ENCODE results near the gene UBE2K.
"Not testable (repeated sequence)": the region's sequence is repeated elsewhere in the genome, so short reads cannot be mapped to it uniquely, and the experiment has no call there.

Gene UBE2K

DNA sequence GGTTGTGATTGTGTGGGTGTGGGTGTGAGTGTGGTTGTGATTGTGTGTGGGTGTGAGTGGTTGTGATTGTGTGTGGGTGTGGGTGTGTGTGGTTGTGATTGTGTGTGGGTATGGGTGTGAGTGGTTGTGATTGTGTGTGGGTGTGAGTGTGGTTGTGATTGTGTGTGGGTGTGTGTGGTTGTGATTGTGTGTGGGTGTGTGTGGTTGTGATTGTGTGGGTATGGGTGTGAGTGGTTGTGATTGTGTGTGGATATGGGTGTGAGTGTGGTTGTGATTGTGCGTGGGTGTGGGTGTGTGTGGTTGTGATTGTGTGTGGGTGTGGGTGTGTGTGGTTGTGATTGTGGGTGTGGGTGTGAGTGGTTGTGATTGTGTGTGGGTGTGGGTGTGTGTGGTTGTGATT lies 115.1 kb downstream of the UBE2K start:
- H3K14ac ChIP-seq (ENCODE audit: low read length); H2BK120ac ChIP-seq (ENCODE audit: low read depth, low read length); H4K8ac ChIP-seq (ENCODE audit: low read depth, low read length); H4K91ac ChIP-seq (ENCODE audit: low read depth, low read length, poor library complexity); H2AK5ac ChIP-seq (ENCODE audit: low read depth, low read length); H2AFZ ChIP-seq (ENCODE audit: low read length); H3K9ac ChIP-seq (ENCODE audit: low read depth, low read length, poor library complexity); H3K9me3 ChIP-seq (replicated peaks in 1 of 2; ENCODE audit: control insufficient read depth in 2 of 2, insufficient read depth in 1 of 2, low read depth in 1 of 2, low read length in 2 of 2); H3K4ac ChIP-seq (ENCODE audit: low read length); H2BK15ac ChIP-seq (ENCODE audit: low read length); H3K27me3 ChIP-seq (ENCODE audit: control insufficient read depth in 3 of 3, insufficient read depth in 3 of 3, low read depth in 1 of 3, low read length in 3 of 3); H3K27ac ChIP-seq (replicated peaks; ENCODE audit: low read length); H3K36me3 ChIP-seq (replicated peaks in 1 of 2; ENCODE audit: control insufficient read depth in 2 of 2, insufficient read depth in 2 of 2, low read length in 2 of 2); H2BK5ac ChIP-seq (ENCODE audit: low read length); H3K4me3 ChIP-seq (ENCODE audit: low read length in 2 of 2); DNase-seq (ENCODE audit: low spot score); H3K4me2 ChIP-seq (ENCODE audit: insufficient read depth, low read length, poor library complexity, severe bottlenecking); H3K23ac ChIP-seq (ENCODE audit: low read depth, low read length, poor library complexity); H3K18ac ChIP-seq (ENCODE audit: low read length); H2BK12ac ChIP-seq (ENCODE audit: low read length); H3K79me1 ChIP-seq (ENCODE audit: low read depth, low read length); H3K4me1 ChIP-seq (ENCODE audit: control insufficient read depth in 2 of 2, insufficient read depth in 1 of 2, low read depth in 1 of 2, low read length in 2 of 2): not testable (repeated sequence)
- WGBS, 2 donors (ENCODE audit: extremely low coverage in 2 of 2, insufficient read length in 2 of 2, insufficient replicate concordance in 1 of 2): no CpG with 5 or more reads among the region's 1 CpG

GRCh38 chr4:39813761-39814160 lies 115.8 kb downstream of the UBE2K start:
- not testable (repeated sequence) for H3K18ac ChIP-seq (ENCODE audit: low read length); H3K4me2 ChIP-seq (ENCODE audit: insufficient read depth, low read length, poor library complexity, severe bottlenecking); H2BK120ac ChIP-seq (ENCODE audit: low read depth, low read length); H3K36me3 ChIP-seq (replicated peaks in 1 of 2; ENCODE audit: control insufficient read depth in 2 of 2, insufficient read depth in 2 of 2, low read length in 2 of 2); H4K8ac ChIP-seq (ENCODE audit: low read depth, low read length); H3K23ac ChIP-seq (ENCODE audit: low read depth, low read length, poor library complexity); H3K4me1 ChIP-seq (ENCODE audit: control insufficient read depth in 2 of 2, insufficient read depth in 1 of 2, low read depth in 1 of 2, low read length in 2 of 2); H3K79me1 ChIP-seq (ENCODE audit: low read depth, low read length); H3K14ac ChIP-seq (ENCODE audit: low read length); H3K4ac ChIP-seq (ENCODE audit: low read length); H2BK15ac ChIP-seq (ENCODE audit: low read length); H2BK12ac ChIP-seq (ENCODE audit: low read length); H2AK5ac ChIP-seq (ENCODE audit: low read depth, low read length); H3K9ac ChIP-seq (ENCODE audit: low read depth, low read length, poor library complexity); H2AFZ ChIP-seq (ENCODE audit: low read length); H3K27ac ChIP-seq (replicated peaks; ENCODE audit: low read length); H4K91ac ChIP-seq (ENCODE audit: low read depth, low read length, poor library complexity); DNase-seq (ENCODE audit: low spot score); H2BK5ac ChIP-seq (ENCODE audit: low read length); H3K4me3 ChIP-seq (ENCODE audit: low read length in 2 of 2); H3K27me3 ChIP-seq (ENCODE audit: control insufficient read depth in 3 of 3, insufficient read depth in 3 of 3, low read depth in 1 of 3, low read length in 3 of 3); H3K9me3 ChIP-seq (replicated peaks in 1 of 2; ENCODE audit: control insufficient read depth in 2 of 2, insufficient read depth in 1 of 2, low read depth in 1 of 2, low read length in 2 of 2)
- 100% methylated on average over 1 of the region's 2 CpGs; no CpG with 5 or more reads in 1 of the 2 donors for WGBS, 2 donors (ENCODE audit: extremely low coverage in 2 of 2, insufficient read length in 2 of 2, insufficient replicate concordance in 1 of 2)

- Histone ChIP-seq H3K23ac (ENCODE audit: low read depth, low read length, poor library complexity) (no peak overlapping the region), H2BK15ac (ENCODE audit: low read length) (no peak overlapping the region), H3K9ac (ENCODE audit: low read depth, low read length, poor library complexity) (no peak overlapping the region), H3K4me1 (ENCODE audit: control insufficient read depth in 2 of 2, insufficient read depth in 1 of 2, low read depth in 1 of 2, low read length in 2 of 2) (peaks cover 0 to 4% of the 10 kb centered on the region in 2 donors), H3K9me3 (replicated peaks in 1 of 2; ENCODE audit: control insufficient read depth in 2 of 2, insufficient read depth in 1 of 2, low read depth in 1 of 2, low read length in 2 of 2) (peaks cover 0 to 7% of the 10 kb centered on the region in 2 donors), H2AK5ac (ENCODE audit: low read depth, low read length) (no peak overlapping the region), H4K8ac (ENCODE audit: low read depth, low read length) (peak overlapping the region; percentile 0), H3K18ac (ENCODE audit: low read length) (peak overlapping the region; percentile 64), H2BK5ac (ENCODE audit: low read length) (no peak overlapping the region), H3K79me1 (ENCODE audit: low read depth, low read length) (peaks cover 3% of the 10 kb centered on the region), H3K36me3 (replicated peaks in 1 of 2; ENCODE audit: control insufficient read depth in 2 of 2, insufficient read depth in 2 of 2, low read length in 2 of 2) (no peaks in the 10 kb centered on the region), H3K4ac (ENCODE audit: low read length) (no peak overlapping the region), H4K91ac (ENCODE audit: low read depth, low read length, poor library complexity) (peak overlapping the region; percentile 72), H3K27ac (replicated peaks; ENCODE audit: low read length) (no peak overlapping the region), H2AFZ (ENCODE audit: low read length) (no peak overlapping the region), H3K4me2 (ENCODE audit: insufficient read depth, low read length, poor library complexity, severe bottlenecking) (no peak overlapping the region), H2BK120ac (ENCODE audit: low read depth, low read length) (no peak overlapping the region), H2BK12ac (ENCODE audit: low read length) (peak overlapping the region; percentile 58), H3K4me3 (ENCODE audit: low read length in 2 of 2) (peak overlapping the region in 1 of 2 donors; percentile 71), H3K27me3 (ENCODE audit: control insufficient read depth in 3 of 3, insufficient read depth in 3 of 3, low read depth in 1 of 3, low read length in 3 of 3) (no peaks in the 10 kb centered on the region), H3K14ac (ENCODE audit: low read length) (peak overlapping the region; percentile 56)
- no peak for DNase-seq (ENCODE audit: low spot score)
- WGBS, 2 donors (ENCODE audit: extremely low coverage in 2 of 2, insufficient read length in 2 of 2, insufficient replicate concordance in 1 of 2): 100% methylated on average over 1 of the region's 7 CpGs; no CpG with 5 or more reads in 1 of the 2 donors
Measured at GRCh38 chr4:39814403-39815185, 116.7 kb downstream of the UBE2K start.

GRCh38 chr4:39818646-39819045 lies 120.7 kb downstream of the UBE2K start:
- Histone ChIP-seq H4K8ac (ENCODE audit: low read depth, low read length) (no peak overlapping the region), H2BK12ac (ENCODE audit: low read length) (no peak overlapping the region)

More at GRCh38 chr4:39818646-39819045, 120.7 kb downstream of the UBE2K start:
- H2AK5ac ChIP-seq (ENCODE audit: low read depth, low read length): no peak overlapping the region
- H3K9ac ChIP-seq (ENCODE audit: low read depth, low read length, poor library complexity): no peak overlapping the region
- DNase-seq (ENCODE audit: low spot score): no peak
- no peak overlapping the region for H3K27ac ChIP-seq (replicated peaks; ENCODE audit: low read length)
- no peak overlapping the region for H3K18ac ChIP-seq (ENCODE audit: low read length)
- H3K4ac ChIP-seq (ENCODE audit: low read length): no peak overlapping the region
- no peak overlapping the region for H3K23ac ChIP-seq (ENCODE audit: low read depth, low read length, poor library complexity)
- WGBS, 2 donors (ENCODE audit: extremely low coverage in 2 of 2, insufficient read length in 2 of 2, insufficient replicate concordance in 1 of 2): no CpG with 5 or more reads among the region's 5 CpGs
- H3K9me3 ChIP-seq (replicated peaks in 1 of 2; ENCODE audit: control insufficient read depth in 2 of 2, insufficient read depth in 1 of 2, low read depth in 1 of 2, low read length in 2 of 2): peaks cover 0 to 7% of the 10 kb centered on the region in 2 donors
- no peak overlapping the region for H4K91ac ChIP-seq (ENCODE audit: low read depth, low read length, poor library complexity)
- no peak overlapping the region for H2BK15ac ChIP-seq (ENCODE audit: low read length)
- no peaks in the 10 kb centered on the region for H3K27me3 ChIP-seq (ENCODE audit: control insufficient read depth in 3 of 3, insufficient read depth in 3 of 3, low read depth in 1 of 3, low read length in 3 of 3)
- no peak overlapping the region for H2BK5ac ChIP-seq (ENCODE audit: low read length)
- no peak overlapping the region for H3K4me2 ChIP-seq (ENCODE audit: insufficient read depth, low read length, poor library complexity, severe bottlenecking)
- no peak overlapping the region for H2BK120ac ChIP-seq (ENCODE audit: low read depth, low read length)
- no peak overlapping the region for H3K4me3 ChIP-seq (ENCODE audit: low read length in 2 of 2)
- peaks cover 0 to 9% of the 10 kb centered on the region in 2 donors for H3K4me1 ChIP-seq (ENCODE audit: control insufficient read depth in 2 of 2, insufficient read depth in 1 of 2, low read depth in 1 of 2, low read length in 2 of 2)
- H3K36me3 ChIP-seq (replicated peaks in 1 of 2; ENCODE audit: control insufficient read depth in 2 of 2, insufficient read depth in 2 of 2, low read length in 2 of 2): peaks cover 2 to 23% of the 10 kb centered on the region in 2 donors
- no peak overlapping the region for H3K14ac ChIP-seq (ENCODE audit: low read length)
- H2AFZ ChIP-seq (ENCODE audit: low read length): no peak overlapping the region
- H3K79me1 ChIP-seq (ENCODE audit: low read depth, low read length): peaks cover 3% of the 10 kb centered on the region

Data from neuronal stem cell (in vitro differentiated cells).